Frontal cortex (tissue), 4 donors: Measurements from ENCODE around the gene ALG12. TPM values are rescaled to one million over a fixed set of nuclear protein-coding genes. Genes with fewer than 3 reads are reported as not detected.

Experiments
- DNase-seq, 2 donors: peaks; one replicate each; pipeline ENCODE4 v3.0.0; 2012; ENCODE audit warnings: low spot score in 2 of 2
- FAIRE-seq: peaks from 2 replicates; lab custom pipeline; 2012; peaks lifted over from hg19 to GRCh38; lab: Jason Lieb, UNC
- total RNA-seq: library from RNA; depleted of rRNA; stranded (reverse); fragments of >200 nt; gene quantifications from one replicate; pipeline ENCODE4 v1.2.3, GENCODE V29; 2014
- donor health status: control.
- donor health status: control.
- donor health status: control.

The ALG12 gene
- total RNA-seq, 1 donor from 2014 or later = 8.6 TPM

DNA sequence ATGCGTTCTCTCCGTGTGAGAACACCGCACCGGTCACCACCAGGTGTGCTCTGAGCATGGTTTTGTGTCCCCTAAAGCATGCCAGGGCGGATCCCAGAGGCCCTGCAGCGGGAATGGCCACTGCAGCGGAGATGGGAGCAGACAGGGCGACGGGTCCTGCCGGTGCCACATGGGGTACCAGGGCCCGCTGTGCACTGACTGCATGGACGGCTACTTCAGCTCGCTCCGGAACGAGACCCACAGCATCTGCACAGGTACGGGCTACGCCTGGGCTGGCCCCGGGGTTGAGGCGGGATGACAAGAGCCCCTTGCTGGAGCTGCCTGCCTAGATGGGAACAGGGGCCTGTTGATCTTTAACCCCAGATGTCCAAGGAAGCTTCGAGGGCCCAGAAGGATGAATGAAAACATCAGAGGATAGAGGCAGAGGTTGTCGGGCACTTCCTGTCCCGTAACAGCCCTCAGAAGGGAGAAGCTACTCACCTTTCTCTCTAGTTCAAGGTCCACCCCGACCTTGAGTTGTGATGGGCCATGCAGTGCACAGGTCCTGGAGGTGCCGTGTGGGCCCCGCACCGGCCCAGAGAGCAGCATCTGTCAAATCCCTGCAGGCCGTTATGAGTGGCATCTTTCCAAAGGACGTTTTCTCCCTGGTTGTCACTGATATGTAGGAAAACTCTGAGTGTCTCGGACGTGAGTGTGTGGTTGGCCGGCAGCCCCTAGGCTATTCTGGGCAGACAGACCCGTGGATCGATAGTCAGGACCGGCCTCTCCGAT, 3.5 kb upstream of the ALG12 start:
- no peak for FAIRE-seq

DNA sequence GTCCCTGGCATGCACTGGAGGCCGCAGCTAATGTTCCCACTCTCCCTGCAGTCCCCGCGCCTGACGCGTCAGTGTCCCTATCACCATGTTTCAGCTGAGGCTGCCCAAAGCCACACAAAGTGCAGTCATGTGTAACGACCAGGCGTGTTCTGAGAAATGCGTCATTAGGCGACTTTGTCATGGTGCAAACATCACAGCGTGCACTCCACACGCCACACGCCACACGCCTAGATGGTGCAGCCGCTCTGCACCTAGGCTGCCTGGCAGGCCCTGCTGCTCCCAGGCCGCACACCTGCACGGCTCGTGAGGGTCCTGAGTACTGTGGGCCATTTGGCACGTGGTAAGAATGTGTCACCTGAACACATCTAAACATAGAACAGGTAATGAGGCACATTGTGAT, 2.6 kb upstream of the ALG12 start:
- FAIRE-seq = no peak
- no peak for DNase-seq

More for the DNA sequence above, 3.5 kb upstream of the ALG12 start:
- DNase-seq = no peak

DNA sequence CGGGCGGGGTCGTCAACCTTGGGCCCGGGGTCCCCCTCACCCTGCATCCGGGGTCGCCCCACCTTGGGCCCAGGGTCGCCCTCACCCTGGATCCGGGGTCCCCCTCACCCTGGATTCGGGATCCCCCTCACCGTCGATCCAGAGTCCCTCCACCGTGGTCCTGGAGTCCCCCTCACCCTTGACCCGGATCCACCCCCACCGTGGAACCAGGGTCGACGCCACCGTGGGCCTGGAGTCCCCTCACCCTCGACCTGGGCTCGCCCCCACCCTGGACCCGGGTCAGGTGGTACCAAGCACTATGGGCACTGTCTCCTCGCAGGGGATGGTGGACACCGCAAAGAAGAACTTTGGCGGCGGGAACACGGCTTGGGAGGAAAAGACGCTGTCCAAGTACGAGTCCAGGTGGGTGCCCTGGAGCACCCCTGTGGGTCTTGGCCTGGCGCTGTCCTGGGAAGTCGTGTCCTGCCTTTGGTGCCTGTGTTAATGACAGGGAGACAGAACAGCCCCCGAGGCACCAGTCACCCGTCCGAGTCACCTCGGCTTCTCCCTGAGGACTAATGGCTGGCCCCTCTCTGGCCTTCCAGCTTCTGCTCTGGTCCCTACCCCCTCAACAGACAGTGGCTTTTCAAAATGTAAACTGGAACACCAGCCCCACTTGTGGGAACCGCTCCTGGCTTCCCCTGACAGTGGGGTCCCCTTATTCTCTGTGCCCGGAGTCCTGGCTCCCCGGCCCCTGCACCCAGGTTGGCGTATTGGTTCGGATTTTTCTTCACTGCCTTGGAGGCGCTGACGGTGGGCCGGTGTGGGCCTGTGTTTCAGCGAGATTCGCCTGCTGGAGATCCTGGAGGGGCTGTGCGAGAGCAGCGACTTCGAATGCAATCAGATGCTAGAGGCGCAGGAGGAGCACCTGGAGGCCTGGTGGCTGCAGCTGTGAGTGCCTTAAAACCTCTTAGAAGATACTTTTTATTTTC, 958 bp upstream of the ALG12 start:
- DNase-seq (peak in 1 of 2 donors; percentile 43), FAIRE-seq (no peak)

DNA sequence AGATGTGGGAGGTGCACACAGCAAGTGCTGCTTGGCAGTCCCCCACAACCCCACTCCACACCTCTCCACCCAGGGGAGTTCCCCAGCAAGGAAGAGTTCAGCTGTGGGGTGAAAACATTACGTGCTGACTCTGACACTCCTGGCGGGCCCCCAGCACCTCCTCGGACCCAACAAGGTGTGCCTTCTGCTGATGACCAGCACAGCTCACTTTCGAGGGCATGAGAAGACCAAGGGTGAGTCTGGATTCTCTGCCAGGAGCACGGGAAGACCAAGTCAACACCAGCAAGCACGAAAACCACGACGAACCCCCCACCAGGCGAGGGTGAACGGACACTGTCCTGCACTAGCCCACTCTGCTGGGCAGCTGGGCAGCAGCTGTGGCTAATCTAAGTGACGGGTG, 1.4 kb downstream of the ALG12 start:
- DNase-seq (no peak), FAIRE-seq (no peak)

DNA sequence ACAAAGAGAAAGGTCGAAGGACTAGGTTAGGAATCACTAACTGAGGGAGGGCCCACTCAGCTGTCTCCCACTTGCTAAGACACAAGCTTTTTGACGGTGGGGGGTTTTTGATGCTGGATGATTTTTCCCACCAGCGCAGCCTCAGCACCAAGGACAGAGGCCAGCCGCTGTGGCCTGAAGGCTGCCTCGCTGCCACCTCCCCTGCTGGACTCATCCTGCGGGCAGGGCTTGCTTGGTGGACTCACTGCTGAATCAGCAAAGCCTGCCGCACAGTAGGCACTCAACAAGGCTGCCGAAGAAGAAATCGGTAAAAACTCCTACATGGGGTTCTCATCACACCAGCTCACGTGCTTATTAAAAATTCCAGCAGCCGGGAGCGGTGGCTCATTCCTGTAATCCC, 2.6 kb downstream of the ALG12 start:
- DNase-seq = no peak
- no peak for FAIRE-seq

DNA sequence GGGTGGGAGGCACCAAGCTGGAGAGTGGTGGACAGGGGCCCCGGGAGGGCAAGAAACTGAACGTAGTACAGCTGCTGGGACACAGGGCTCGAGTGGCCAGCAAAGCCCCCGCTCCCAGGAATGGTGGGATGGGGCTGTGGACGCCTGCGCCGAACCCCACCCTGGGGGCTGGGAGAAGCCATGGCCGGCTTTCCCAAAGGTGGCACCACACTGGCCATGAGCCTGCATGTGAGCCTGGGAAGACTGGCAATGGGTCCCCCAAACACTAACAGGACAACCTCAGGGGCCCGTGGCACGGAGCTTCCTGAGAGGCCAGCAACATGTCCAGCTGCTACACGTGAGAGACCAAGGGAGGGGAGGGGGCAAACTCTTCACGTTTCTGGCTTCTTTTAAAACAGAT, 4.0 kb downstream of the ALG12 start:
- no peak for FAIRE-seq

DNA sequence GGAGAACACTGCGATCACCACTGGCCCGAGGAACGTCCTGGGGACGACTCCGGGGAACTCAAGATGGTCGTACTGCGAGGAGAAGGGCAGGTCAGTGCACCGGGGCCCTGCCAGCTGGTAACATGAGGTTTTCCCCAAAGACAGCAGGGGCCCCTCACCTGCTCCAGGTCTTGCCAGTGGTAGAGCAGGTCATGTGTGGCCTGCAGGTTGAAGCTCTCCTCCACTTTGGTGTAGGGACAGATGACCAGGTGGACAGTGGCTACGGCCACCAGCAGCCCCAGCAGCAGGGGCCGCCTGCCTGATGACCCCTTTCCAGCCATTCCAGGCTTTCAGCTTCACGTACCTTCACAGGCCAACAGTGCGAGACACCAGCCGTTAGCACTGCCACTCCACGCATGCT, 4.8 kb downstream of the ALG12 start:
- DNase-seq (no peak), FAIRE-seq (no peak)

More for the DNA sequence above, 4.0 kb downstream of the ALG12 start:
- DNase-seq = no peak

DNA sequence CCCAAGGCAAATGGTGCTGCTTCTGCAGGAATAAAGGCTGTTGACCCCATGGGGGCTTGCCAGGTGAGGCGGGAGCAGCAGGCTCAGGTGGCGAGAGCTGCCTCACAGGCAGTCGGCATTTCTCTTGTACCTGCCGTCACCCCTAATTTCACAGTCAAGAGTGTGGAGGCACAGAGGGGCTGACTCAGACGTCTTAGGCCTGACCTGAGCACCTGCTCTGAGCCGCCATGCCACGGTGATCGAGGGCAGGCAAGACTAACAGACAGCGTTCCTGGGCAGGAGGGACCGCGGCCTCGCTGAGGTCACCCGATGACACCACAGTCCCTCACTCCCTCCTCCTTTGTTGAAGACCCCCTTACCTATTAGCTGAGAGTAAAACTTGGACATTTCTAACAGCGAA, 5.2 kb downstream of the ALG12 start:
- DNase-seq = no peak
- no peak for FAIRE-seq

DNA sequence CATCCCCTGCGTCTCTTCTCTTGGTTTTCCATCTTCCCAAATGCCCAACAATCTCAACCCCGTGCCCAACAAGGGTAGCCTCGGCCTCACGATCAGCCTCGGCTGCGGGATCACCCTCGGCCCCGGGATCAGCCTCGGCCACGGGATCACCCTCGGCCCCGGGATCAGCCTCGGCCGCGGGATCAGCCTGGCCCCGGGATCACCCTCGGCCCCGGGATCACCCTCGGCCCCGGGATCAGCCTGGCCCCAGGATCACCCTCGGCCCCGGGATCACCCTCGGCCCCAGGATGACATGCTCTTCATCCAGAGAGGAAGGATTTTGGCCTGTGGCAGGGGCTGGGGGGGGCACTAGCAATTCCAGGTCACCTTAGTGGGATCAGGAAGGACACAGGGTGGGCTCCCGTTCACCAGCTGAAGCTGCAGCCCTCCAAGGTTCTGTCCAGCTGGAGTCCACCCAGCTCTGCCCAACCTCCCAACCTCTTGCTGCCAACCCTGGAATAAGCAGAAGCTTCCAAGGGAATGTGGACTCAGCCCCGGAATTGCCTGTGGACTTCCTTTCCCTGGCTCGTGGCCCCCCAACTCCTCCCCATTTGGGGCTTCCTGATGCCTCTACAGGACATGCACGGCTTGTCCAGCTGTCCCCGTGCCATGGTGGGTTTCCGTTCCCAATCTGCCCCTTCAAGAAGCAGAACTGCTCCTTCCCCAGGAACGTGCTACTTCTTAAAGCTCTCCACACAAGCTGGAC, 6.2 kb downstream of the ALG12 start:
- no peak for DNase-seq
- no peak for FAIRE-seq

DNA sequence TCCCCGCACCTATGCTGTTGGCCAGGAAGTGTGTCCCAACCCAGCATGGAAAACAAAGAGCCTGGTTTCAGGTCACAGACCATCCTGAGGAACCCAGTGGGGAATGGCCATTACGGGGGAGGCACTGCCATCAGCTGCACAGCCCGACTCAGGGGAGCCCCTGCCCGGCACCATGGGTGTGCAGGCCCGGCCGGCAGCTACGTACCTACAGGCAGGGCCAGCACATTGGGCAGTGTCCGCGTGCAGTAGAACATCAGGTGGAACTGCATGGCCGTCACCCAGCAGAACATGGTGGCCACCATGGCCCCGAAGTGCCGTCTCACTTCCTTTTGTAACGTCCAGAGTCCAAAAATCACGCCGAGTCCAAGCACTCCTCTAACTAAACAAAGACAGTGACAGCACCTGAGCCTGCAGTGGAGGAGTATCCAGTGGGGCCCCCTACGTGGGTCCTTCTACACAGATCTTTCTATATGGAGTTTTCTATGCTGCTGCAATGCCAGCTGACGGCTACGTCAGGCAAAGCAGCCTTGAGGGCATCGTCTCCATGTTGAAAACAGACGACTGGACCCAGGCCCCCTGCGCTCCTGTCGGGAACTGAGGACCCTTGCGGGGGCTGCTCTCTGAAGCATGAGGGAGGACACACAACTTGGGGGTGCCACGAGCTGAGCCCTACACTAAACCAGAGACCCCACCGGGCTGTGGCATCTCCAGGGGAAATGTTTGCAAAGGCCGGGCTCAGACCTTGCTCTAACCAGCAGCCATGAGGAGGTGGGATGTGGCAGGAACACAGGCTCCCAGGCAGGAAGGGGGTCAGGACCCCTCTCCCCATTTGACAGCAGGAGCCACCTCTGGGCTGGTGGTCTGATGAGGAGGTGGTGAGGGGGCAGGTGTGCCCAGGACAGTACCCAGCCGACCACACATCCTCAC, 7.7 kb downstream of the ALG12 start:
- FAIRE-seq (no peak), DNase-seq (no peak)

DNA sequence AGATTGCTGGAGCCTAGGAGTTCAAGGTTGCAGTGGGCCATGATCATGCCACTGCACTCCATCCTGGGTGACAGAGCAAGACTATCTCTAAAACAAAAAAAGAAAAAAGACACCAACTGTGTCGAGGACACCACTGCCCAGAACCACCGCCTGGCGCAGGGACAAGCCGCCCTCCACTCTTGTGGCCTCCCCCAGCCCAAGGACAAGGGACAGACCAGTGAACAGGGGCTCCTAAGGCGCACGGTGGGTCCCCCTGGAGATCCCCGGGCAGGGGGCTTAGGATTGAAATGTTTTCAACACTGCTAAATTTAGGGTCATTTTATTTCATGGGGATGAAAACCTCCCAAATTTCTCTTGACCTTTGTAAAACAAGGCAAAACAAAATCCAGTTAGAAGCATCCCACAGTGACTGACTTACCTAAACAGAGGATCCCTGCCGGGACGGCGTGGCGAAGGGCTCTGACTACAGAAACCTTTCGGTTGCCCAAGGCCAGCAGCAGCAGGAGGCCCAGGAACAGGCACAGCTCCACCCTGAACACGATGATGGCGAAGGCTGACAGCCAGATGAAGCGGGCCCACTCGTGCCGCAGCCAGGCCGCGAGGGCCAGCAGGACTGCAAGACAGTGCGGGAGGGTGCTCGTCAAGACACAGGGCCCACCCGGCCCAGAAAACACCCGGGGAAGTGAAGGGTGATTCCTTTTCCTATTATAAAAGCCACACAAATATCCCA, 8.6 kb downstream of the ALG12 start:
- DNase-seq (no peak), FAIRE-seq (no peak)

DNA sequence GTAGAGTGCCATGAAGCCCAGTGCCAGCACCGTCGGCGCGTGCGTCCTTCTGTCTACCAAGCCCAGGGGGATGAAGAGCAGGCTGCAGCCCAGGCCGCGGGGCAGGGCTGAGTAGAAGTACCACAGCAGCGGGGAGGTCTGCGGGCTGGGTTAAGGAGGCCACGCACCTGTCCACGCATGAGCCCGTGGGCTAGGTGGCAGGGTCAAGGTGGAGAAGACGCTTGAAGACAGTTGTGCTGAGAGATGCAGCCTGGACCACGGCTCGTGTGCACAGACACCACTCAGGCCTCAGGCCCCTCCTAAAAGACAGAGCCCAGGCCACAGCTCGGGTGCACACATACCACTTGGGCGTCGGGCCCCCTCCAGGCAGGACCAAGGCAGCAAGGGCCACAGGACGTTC, 10.4 kb downstream of the ALG12 start:
- no peak for DNase-seq
- FAIRE-seq = no peak

DNA sequence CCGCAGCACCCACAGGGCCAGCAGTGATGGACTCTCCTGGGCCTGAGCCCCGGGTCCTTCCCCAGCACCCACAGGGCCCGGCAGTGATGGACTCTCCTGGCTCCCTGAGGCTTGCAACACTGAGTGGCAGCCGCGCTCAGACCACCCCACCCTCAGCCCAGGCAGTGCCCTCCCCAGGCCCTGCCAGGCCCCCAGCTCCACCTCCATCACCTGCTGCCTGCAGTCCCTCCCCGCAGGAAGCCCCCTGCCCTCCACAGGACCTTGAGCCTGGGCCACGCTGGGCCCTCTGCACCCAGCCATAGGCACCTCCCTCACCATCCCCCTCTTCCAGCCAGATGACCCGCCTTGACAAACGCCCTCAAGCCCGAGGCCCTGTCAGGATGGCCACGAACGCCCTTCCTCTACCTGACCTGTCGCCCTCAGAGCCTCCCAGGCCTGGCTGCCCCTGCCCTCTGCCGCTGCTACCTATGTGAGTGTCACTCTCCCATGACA, 11.4 kb downstream of the ALG12 start:
- FAIRE-seq (no peak), DNase-seq (no peak)

DNA sequence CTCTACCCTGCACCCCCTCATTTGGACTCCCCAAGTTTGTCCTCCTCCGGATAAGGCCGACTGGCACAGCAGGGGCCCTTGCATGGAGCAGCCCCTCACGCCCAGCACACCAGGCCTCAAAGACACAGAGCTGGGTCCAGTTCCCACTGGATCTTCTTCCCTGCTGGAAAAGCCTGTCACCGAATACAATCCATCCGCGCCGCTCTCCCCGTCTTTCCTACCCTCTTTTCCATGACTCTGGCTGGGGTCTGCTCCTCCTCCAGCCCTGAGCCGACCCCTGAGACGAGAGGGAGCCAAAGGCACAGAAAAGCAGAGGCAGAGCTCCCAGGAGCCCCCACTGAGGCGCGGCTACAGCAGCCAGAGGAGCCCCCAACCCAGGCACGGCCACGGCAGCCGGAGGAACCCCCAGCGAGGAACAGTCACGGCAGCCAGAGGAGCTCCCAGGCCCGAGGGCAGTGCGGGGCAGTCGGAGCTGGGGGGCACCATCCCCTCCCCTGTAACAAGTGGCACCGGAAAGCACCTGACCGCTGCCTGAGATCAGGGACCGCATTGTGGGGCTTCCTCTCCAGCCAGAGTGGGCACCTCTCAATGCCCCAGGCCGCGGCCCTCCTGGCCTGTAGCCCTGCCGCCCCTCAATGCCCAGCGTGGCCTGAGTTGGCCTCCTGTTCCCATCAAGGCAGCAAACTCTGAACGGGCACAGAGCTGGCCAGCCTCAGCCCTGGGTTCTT, 12.0 kb downstream of the ALG12 start:
- FAIRE-seq (no peak), DNase-seq (no peak)

DNA sequence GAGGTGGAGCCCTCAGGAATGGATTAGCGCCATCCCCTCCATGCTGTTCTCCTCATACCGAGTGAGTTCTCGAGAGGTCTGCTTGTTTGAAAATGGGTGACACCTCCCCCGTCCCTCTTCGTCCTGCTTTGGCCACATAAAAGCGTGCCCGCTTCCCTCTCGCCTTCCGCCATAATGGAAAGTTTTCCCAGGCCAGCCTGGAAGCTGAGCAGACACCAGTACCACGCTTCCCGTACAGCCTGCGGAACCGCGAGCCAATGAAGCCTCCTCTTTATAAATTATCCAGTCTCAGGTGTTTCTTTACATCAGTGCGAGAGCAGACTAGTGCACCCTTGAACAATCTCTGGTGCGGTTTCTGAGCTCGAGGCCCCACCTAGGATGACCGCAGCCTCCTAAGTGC, 12.8 kb downstream of the ALG12 start:
- DNase-seq (no peak), FAIRE-seq (no peak)

DNA sequence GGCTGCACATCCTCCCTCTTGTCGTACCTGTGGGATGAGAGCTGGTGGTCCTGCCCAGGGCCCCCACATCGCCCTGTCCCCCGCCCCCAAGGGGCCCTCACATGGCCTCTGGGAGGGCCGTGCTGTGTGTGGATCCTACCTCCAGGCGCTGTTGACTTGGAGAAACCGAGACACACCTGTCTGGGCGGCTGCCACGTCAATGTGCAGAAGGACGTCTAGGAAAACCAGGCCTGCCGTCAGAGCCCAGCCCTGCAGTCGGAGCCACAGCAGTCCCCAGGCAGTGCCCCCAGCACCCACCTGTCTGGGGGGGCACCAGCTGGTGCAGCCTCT, 14.2 kb downstream of the ALG12 start:
- no peak for FAIRE-seq

DNA sequence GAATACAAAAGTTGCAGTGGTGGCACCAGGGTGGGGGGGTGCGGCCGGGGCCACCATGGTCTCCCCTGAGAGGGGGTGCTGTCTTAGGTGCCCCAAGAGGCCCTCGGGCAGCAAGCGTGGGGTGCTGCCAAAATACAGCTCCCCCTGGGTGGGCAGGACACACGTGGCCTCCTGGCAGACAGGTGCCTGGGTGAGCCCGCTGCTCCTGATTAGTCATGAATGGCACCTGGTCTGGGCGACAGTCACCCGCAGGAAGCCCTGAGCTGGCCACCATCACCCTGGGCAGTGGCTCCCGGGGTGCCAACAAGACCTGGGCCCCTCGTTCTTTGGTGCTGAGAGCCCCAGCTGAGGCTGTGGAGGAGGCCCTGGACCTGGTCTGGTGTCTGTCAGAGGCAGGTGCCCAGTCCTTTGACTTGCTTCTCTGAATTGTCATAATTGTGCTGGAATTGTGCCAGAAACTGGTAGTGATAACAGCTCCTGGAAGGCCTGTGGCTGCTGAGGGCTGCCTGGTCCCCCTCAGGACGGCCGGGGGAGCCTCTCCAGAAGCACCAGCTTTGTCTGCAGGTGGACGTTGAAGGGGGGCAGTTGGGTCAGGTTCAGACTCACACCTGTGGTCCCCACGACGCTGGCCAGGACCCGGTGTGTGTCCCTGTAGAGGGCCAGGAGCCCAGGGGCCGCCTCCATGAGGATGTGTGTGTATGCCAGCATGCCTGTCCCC, 14.8 kb downstream of the ALG12 start:
- DNase-seq = no peak
- FAIRE-seq = no peak

More for the DNA sequence above, 14.2 kb downstream of the ALG12 start:
- no peak for DNase-seq
